HEK293T (cell line): ENCODE results near the gene ENKUR.

Source experiments
- CTCF ChIA-PET: fragments of 350-600 bp; formaldehyde crosslinking; extraction: SDS; loops from one replicate; lab custom pipeline; 2021; ENCODE audit warnings: antibody characterized with exemption, inconsistent platforms; lab: Yijun Ruan, JAX
- POLR2A ChIA-PET: fragments of 350-600 bp; formaldehyde crosslinking; extraction: SDS; loops from one replicate; lab custom pipeline; 2020; ENCODE audit warnings: antibody characterized with exemption, inconsistent platforms; lab: Yijun Ruan, JAX
- DNase-seq: peaks from one replicate; pipeline ENCODE4 v3.0.0; 2012; ENCODE audit warnings: mixed read lengths; ENCODE audit errors: extremely low spot score
- ARNT ChIP-seq: fragments of 450-650 bp; IDR thresholded peaks from 2 replicates; pipeline ENCODE4 v1.6.1; 2017; ENCODE audit warnings: mild to moderate bottlenecking
- BHLHE40 ChIP-seq: fragments of 450-650 bp; IDR thresholded peaks from 2 replicates; pipeline ENCODE4 v1.6.1; 2016; ENCODE audit warnings: mild to moderate bottlenecking, moderate library complexity, borderline replicate concordance
- CTBP1 ChIP-seq: fragments of 450-650 bp; IDR thresholded peaks from 2 replicates; pipeline ENCODE4 v1.6.1; 2016; ENCODE audit warnings: borderline replicate concordance
- ELF4 ChIP-seq: fragments of 450-650 bp; IDR thresholded peaks from 2 replicates; pipeline ENCODE4 v1.6.1; 2017; ENCODE audit warnings: antibody characterized with exemption
- FOXA1 ChIP-seq: fragments of 450-650 bp; IDR thresholded peaks from 2 replicates; pipeline ENCODE4 v1.6.1; 2016; ENCODE audit warnings: mild to moderate bottlenecking
- FOXK2 ChIP-seq: fragments of 450-650 bp; IDR thresholded peaks from 2 replicates; pipeline ENCODE4 v1.6.1; 2016; ENCODE audit warnings: mild to moderate bottlenecking
- FOXM1 ChIP-seq: fragments of 450-650 bp; IDR thresholded peaks from 2 replicates; pipeline ENCODE4 v1.6.1; 2017; ENCODE audit warnings: mild to moderate bottlenecking, borderline replicate concordance
- HDGF ChIP-seq: fragments of 450-650 bp; IDR thresholded peaks from 2 replicates; pipeline ENCODE4 v1.6.1; 2017; ENCODE audit warnings: antibody characterized with exemption, borderline replicate concordance
- L3MBTL2 ChIP-seq: fragments of 450-650 bp; conservative IDR thresholded peaks from 2 replicates; pipeline ENCODE4 v1.6.1; 2016; ENCODE audit warnings: mild to moderate bottlenecking
- LEF1 ChIP-seq: fragments of 450-650 bp; IDR thresholded peaks from 2 replicates; pipeline ENCODE4 v1.6.1; 2017; ENCODE audit warnings: mild to moderate bottlenecking, borderline replicate concordance
- NFRKB ChIP-seq: fragments of 450-650 bp; IDR thresholded peaks from 2 replicates; pipeline ENCODE4 v1.6.1; 2016; ENCODE audit warnings: mild to moderate bottlenecking, moderate library complexity
- SP1 ChIP-seq: fragments of 450-650 bp; IDR thresholded peaks from 2 replicates; pipeline ENCODE4 v1.6.1; 2017
- SUZ12 ChIP-seq: fragments of 450-650 bp; IDR thresholded peaks from 2 replicates; pipeline ENCODE4 v1.6.1; 2016; ENCODE audit warnings: mild to moderate bottlenecking
- TARDBP ChIP-seq: fragments of 450-650 bp; IDR thresholded peaks from 2 replicates; pipeline ENCODE4 v1.6.1; 2016
- ZNF384 ChIP-seq: fragments of 450-650 bp; IDR thresholded peaks from 2 replicates; pipeline ENCODE4 v1.6.1; 2016
- TF ChIP-seq, protein P1 (sequence below): fragments of 450-650 bp; IDR thresholded peaks from 2 replicates; pipeline ENCODE4 v1.6.1; 2016

ENKUR gene

DNA sequence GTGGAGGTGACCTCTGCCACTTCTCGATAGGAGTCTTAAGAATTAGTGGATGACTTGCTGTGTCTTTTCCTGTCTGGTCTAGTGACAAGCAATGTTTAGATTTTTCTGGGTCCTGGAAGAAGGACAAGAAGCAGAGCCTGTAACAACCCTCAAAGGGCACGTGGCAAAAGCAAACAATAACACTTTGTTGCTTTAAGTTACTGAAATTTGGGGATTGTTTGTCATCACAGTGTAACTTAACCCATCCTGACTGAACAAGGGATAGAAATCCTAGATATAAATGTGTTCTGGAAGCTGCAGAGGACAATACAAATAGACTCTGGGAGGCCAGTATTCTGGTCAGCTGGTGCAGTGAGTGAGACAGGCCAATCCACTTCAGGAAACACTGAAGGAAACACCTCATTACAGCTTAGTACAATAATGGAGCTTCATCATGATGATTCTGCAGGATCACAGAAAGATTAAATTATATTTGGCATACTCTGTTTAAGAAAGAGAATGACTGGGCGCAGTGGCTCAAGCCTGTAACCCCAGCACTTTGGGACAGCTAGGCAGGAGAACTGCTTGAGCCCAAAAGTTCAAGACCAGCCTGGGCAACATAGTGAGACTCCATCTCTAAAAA, 23.3 kb downstream of the ENKUR start:
- POLR2A ChIA-PET = no interaction called here
- TF ChIP-seq ZNF384 (no peak), NFRKB (no peak), CTBP1 (no peak), TARDBP (no peak), BHLHE40 (no peak), SUZ12 (no peak), FOXK2 (no peak), HDGF (no peak), L3MBTL2 (no peak), LEF1 (no peak), ARNT (no peak), FOXA1 (no peak), ELF4 (no peak), FOXM1 (no peak), SP1 (no peak)
- TF ChIP-seq, protein P1, sequence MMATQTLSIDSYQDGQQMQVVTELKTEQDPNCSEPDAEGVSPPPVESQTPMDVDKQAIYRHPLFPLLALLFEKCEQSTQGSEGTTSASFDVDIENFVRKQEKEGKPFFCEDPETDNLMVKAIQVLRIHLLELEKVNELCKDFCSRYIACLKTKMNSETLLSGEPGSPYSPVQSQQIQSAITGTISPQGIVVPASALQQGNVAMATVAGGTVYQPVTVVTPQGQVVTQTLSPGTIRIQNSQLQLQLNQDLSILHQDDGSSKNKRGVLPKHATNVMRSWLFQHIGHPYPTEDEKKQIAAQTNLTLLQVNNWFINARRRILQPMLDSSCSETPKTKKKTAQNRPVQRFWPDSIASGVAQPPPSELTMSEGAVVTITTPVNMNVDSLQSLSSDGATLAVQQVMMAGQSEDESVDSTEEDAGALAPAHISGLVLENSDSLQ = no peak
- CTCF ChIA-PET = no interaction called here
- DNase-seq = no peak

GRCh38 chr10:24991298-24991697, 24.7 kb downstream of the ENKUR start:
- CTCF ChIA-PET = no interaction called here
- DNase-seq = no peak
- TF ChIP-seq, protein P1 = no peak
- TF ChIP-seq FOXA1 (no peak), HDGF (no peak), SP1 (no peak)
- POLR2A ChIA-PET = no interaction called here

- TF ChIP-seq ARNT = no peak
- ChIA-PET CTCF (interaction anchor here (0.6 to 1.0 kb wide), 3 partner anchors 372 to 538 kb away, joined by 3 to 4 read pairs (median 4); no protein-coding TSS in a partner anchor), POLR2A (no interaction called here)
- DNase-seq = no peak
These were observed 26.1 kb downstream of the ENKUR start for GRCh38 chr10:24989867-24990266.

- CTCF ChIA-PET = interaction anchor here (0.6 to 1.0 kb wide), 3 partner anchors 372 to 537 kb away, joined by 3 to 4 read pairs (median 4); no protein-coding TSS in a partner anchor
- DNase-seq = no peak
- TF ChIP-seq ZNF384 (no peak), ELF4 (no peak)
- POLR2A ChIA-PET = no interaction called here
These were observed 26.9 kb downstream of the ENKUR start for GRCh38 chr10:24988831-24989640.

GRCh38 chr10:24984906-24985305, 31.1 kb downstream of the ENKUR start:
- DNase-seq = no peak
- ChIA-PET CTCF (no interaction called here), POLR2A (no interaction called here)
- TF ChIP-seq SP1 = no peak
- TF ChIP-seq ELF4 = no peak

- no peak for DNase-seq
- CTCF ChIA-PET = no interaction called here
- POLR2A ChIA-PET = no interaction called here
- no peak for TF ChIP-seq FOXM1
- no peak for TF ChIP-seq FOXK2
- TF ChIP-seq SUZ12 = no peak
- no peak for TF ChIP-seq HDGF
- no peak for TF ChIP-seq LEF1
- no peak for TF ChIP-seq CTBP1
- TF ChIP-seq ZNF384 = no peak
- no peak for TF ChIP-seq BHLHE40
- no peak for TF ChIP-seq SP1
- TF ChIP-seq, protein P1 = no peak
- no peak for TF ChIP-seq FOXA1
- TF ChIP-seq ELF4 = no peak
- TF ChIP-seq L3MBTL2 = no peak
- TF ChIP-seq TARDBP = no peak
- no peak for TF ChIP-seq ARNT
These were observed 32.0 kb downstream of the ENKUR start for GRCh38 chr10:24983946-24984345.

DNA sequence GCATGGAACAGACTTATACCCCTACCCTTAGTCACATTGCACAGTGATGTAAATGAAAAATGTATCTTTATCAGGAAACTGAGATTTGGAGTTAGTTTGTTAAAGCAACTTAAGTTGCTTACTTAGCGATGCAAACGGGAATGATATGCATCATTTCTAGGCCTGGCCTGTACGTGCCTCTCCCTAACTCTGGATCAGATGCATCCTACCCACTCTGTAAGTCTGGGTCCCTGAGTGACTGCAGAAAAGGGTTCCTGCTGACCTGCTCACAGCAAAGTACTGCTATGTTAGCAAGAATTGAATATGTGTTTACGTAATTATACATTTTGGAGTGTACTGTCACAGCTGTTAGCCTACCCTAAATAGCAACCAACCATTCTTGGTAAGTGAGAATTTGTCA, 32.8 kb downstream of the ENKUR start:
- DNase-seq = no peak
- ChIA-PET CTCF (no interaction called here), POLR2A (no interaction called here)
- TF ChIP-seq TARDBP (no peak), FOXM1 (no peak), ELF4 (no peak), BHLHE40 (no peak), ZNF384 (no peak), ARNT (no peak), CTBP1 (no peak), LEF1 (no peak)
